ENCODE measurements around the gene FCMR. TPM values are rescaled to one million over a fixed set of nuclear protein-coding genes. Genes with fewer than 3 reads are reported as not detected.

The FCMR gene
- polyA plus RNA-seq, 3 donors, result 1.9 to 3.0 (median 2.2) TPM

- 93% methylated on average over 4 of the region's 5 CpGs for WGBS (ENCODE audit: insufficient coverage)
- Histone ChIP-seq H4K20me1 (ENCODE audit: insufficient read depth, low read length) (peaks cover 4% of the 10 kb centered on the region), H3K27me3 (ENCODE audit: control insufficient read depth in 2 of 2, insufficient read depth in 2 of 2, low read length in 2 of 2) (no peaks in the 10 kb centered on the region), H3K4me1 (ENCODE audit: control insufficient read depth in 1 of 2, insufficient read depth in 2 of 2, low read length in 2 of 2) (peaks cover 23 to 36% of the 10 kb centered on the region in 2 donors), H3K9ac (ENCODE audit: insufficient read depth, low read length, poor library complexity, severe bottlenecking) (no peak overlapping the region), H3K79me2 (ENCODE audit: insufficient read depth, low read length) (no peaks in the 10 kb centered on the region), H3K4me3 (replicated peaks in 1 of 3; ENCODE audit: low read depth in 2 of 3, low read length in 3 of 3) (no peak overlapping the region), H3K36me3 (replicated peaks in 1 of 2; ENCODE audit: control insufficient read depth in 1 of 2, insufficient read depth in 2 of 2, low read length in 2 of 2) (no peaks in the 10 kb centered on the region), H3K9me3 (replicated peaks in 1 of 2; ENCODE audit: control insufficient read depth in 1 of 2, insufficient read depth in 1 of 2, low read length in 2 of 2) (no peaks in the 10 kb centered on the region), H2AFZ (ENCODE audit: insufficient read depth, low read depth, low read length, poor library complexity, severe bottlenecking) (no peak overlapping the region), H3K27ac (ENCODE audit: low read depth in 1 of 2, low read length in 2 of 2) (no peak overlapping the region), H3K4me2 (replicated peaks; ENCODE audit: extremely low read depth, low read length, poor library complexity, severe bottlenecking) (no peak overlapping the region)
- Mint-ChIP-seq H3K4me3 (peak overlapping the region in 1 of 2 donors; percentile 13), H3K36me3 (peaks cover 0 to 3% of the 10 kb centered on the region in 2 donors), H3K27me3 (ENCODE audit: low read depth in 3 of 3) (peaks cover 25 to 32% (median 29%) of the 10 kb centered on the region in 3 donors), H3K4me1 (peaks cover 41% of the 10 kb centered on the region), H3K9me3 (peaks cover 0 to 5% (median 0%) of the 10 kb centered on the region in 7 donors), H3K27ac (no peak overlapping the region)
- DNase-seq, result no peak
- TF ChIP-seq, protein P1, sequence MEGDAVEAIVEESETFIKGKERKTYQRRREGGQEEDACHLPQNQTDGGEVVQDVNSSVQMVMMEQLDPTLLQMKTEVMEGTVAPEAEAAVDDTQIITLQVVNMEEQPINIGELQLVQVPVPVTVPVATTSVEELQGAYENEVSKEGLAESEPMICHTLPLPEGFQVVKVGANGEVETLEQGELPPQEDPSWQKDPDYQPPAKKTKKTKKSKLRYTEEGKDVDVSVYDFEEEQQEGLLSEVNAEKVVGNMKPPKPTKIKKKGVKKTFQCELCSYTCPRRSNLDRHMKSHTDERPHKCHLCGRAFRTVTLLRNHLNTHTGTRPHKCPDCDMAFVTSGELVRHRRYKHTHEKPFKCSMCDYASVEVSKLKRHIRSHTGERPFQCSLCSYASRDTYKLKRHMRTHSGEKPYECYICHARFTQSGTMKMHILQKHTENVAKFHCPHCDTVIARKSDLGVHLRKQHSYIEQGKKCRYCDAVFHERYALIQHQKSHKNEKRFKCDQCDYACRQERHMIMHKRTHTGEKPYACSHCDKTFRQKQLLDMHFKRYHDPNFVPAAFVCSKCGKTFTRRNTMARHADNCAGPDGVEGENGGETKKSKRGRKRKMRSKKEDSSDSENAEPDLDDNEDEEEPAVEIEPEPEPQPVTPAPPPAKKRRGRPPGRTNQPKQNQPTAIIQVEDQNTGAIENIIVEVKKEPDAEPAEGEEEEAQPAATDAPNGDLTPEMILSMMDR (IDR thresholded peaks at IDR 0.05), result no peak
- intact Hi-C loops (cut with micrococcal nuclease), result no loop called here
These were observed 35.9 kb upstream of the FCMR start for GRCh38 chr1:206957639-206958038.

DNA sequence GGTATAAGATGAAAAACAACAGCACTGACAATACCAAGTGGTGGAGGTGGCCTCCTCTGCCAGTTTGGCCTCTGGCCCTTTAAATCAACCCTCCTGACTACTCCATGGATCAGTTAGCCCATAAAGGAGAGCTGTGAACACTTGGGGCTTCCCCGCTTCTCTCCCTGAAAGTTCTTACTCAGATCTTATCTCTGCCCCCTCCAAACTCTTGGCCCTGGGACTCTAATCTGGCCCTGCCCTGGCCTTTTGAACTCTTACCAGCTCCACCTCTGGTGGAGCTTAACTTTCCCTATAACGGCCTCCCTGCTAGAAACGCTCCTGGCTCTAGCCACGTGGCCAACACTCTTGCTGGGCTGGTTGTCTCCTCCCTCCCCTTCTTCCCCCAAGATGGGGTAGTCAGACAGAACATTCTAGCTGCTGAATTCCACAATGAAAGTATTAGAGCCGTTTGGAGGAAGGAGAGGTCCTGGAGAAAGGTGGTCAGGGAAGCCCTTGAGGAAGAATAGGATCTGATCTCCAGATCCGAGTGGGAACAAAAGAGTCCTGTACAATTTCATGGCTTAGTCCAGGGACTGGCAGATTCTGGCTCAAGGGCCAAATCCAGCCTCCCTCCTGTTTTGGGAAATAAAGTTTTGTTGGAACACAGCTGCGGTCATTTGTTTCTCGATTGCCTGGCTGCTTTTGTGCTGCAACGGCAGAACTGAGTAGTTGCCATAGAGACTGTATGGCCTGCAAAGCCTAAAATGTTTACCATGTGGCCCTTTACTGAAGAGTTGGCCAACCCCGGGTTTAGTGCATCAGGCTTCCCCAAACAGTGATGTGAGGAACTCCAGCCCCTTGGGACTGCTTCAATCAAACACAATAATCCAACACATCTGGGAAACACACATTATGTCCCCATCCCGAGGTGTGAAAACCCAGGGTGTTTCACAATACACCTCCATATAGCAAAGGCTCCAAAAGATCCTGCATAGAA, 34.0 kb upstream of the FCMR start:
- WGBS (ENCODE audit: insufficient coverage), result 75% methylated on average over 9 of the region's 11 CpGs
- Mint-ChIP-seq H3K9me3 (peaks cover 0 to 8% (median 0%) of the 10 kb centered on the region in 7 donors), H3K36me3 (peaks cover 0 to 4% of the 10 kb centered on the region in 2 donors), H3K4me3 (no peak overlapping the region), H3K4me1 (peaks cover 44% of the 10 kb centered on the region), H3K27ac (no peak overlapping the region), H3K27me3 (ENCODE audit: low read depth in 3 of 3) (peaks cover 21 to 28% (median 21%) of the 10 kb centered on the region in 3 donors)
- intact Hi-C loops (cut with micrococcal nuclease), result no loop called here
- no peaks in the 10 kb centered on the region for H3K36me3 ChIP-seq (replicated peaks in 1 of 2; ENCODE audit: control insufficient read depth in 1 of 2, insufficient read depth in 2 of 2, low read length in 2 of 2)
- H3K27me3 ChIP-seq (ENCODE audit: control insufficient read depth in 2 of 2, insufficient read depth in 2 of 2, low read length in 2 of 2), result no peaks in the 10 kb centered on the region
- no peak overlapping the region for H3K27ac ChIP-seq (ENCODE audit: low read depth in 1 of 2, low read length in 2 of 2)
- H3K9ac ChIP-seq (ENCODE audit: insufficient read depth, low read length, poor library complexity, severe bottlenecking), result no peak overlapping the region
- no peak overlapping the region for H2AFZ ChIP-seq (ENCODE audit: insufficient read depth, low read depth, low read length, poor library complexity, severe bottlenecking)
- TF ChIP-seq, protein P1 (IDR thresholded peaks at IDR 0.05), result no peak
- DNase-seq, result no peak
- H3K4me2 ChIP-seq (replicated peaks; ENCODE audit: extremely low read depth, low read length, poor library complexity, severe bottlenecking), result no peak overlapping the region
- H3K4me3 ChIP-seq (replicated peaks in 1 of 3; ENCODE audit: low read depth in 2 of 3, low read length in 3 of 3), result no peak overlapping the region
- no peaks in the 10 kb centered on the region for H3K9me3 ChIP-seq (replicated peaks in 1 of 2; ENCODE audit: control insufficient read depth in 1 of 2, insufficient read depth in 1 of 2, low read length in 2 of 2)
- peaks cover 21 to 35% of the 10 kb centered on the region in 2 donors for H3K4me1 ChIP-seq (ENCODE audit: control insufficient read depth in 1 of 2, insufficient read depth in 2 of 2, low read length in 2 of 2)
- no peaks in the 10 kb centered on the region for H3K79me2 ChIP-seq (ENCODE audit: insufficient read depth, low read length)
- no peaks in the 10 kb centered on the region for H4K20me1 ChIP-seq (ENCODE audit: insufficient read depth, low read length)

Data from CD14-positive monocyte (primary cell).